Panc1 (cell line): ENCODE data around the gene GLI3.

ENCODE experiments used
- CTCF ChIP-seq: fragments of 450-650 bp; IDR thresholded peaks from 2 replicates; pipeline ENCODE4 v1.5.1; 2017; ENCODE audit warnings: mild to moderate bottlenecking
- POLR2AphosphoS5 ChIP-seq: IDR thresholded peaks from 2 replicates; pipeline ENCODE4 v1.6.1; 2012; ENCODE audit warnings: mild to moderate bottlenecking, low read depth, low read length, moderate library complexity
- REST ChIP-seq, 2 experiments: IDR thresholded peaks; 2 replicates each; pipeline ENCODE4 v1.6.1; 2011 to 2012; ENCODE audit warnings: low read depth in 2 of 2, control low read depth in 1 of 2, low read length in 1 of 2, mild to moderate bottlenecking in 1 of 2, moderate library complexity in 1 of 2; ENCODE audit not compliant: insufficient read depth in 1 of 2
- SIN3A ChIP-seq: IDR thresholded peaks from 2 replicates; pipeline ENCODE4 v1.6.1; 2012; ENCODE audit warnings: low read depth, mild to moderate bottlenecking, low read length, moderate library complexity, borderline replicate concordance; ENCODE audit not compliant: insufficient read depth
- TCF7L2 ChIP-seq: IDR thresholded peaks from 2 replicates; pipeline ENCODE4 v1.6.1; 2011; ENCODE audit warnings: mild to moderate bottlenecking, low read depth, low read length, inconsistent platforms

- TF ChIP-seq REST (IDR thresholded peaks at IDR 0.05; ENCODE audit: insufficient read depth in 1 of 2, low read depth in 2 of 2, low read length in 1 of 2): no peak
- TF ChIP-seq CTCF: 0 out of 2 replicates have a peak, but pooled peaks have one; percentile 2
- no peak for TF ChIP-seq SIN3A
- no peak for TF ChIP-seq POLR2AphosphoS5
- no peak for TF ChIP-seq TCF7L2
Observed at GRCh38 chr7:41955451-41955850, 281.6 kb downstream of the GLI3 start.
